HepG2 (cell line): ENCODE measurements around the gene QRICH2.
A peak's percentile ranks its signal among the peaks of the same experiment; 100 is the strongest.

Source experiments
- CEBPB ChIP-seq: IDR thresholded peaks from 2 replicates; pipeline ENCODE4 v1.6.1; 2011; ENCODE audit warnings: low read depth, low read length, improper control_type of control experiment, borderline replicate concordance
- CREM ChIP-seq, 2 experiments: sonication (generic) in 1 of 2; formaldehyde crosslinking in 1 of 2; IDR thresholded peaks; 2 replicates each; pipeline versions ENCODE4 v1.4.0 to v1.6.1; 2016 to 2020; ENCODE audit warnings: antibody characterized with exemption in 1 of 2, mild to moderate bottlenecking in 1 of 2, missing genetic modification reagents in 1 of 2
- CTCF ChIP-seq: sonication (generic); formaldehyde crosslinking; IDR thresholded peaks from 2 replicates; pipeline ENCODE4 v1.5.0; 2020; ENCODE audit warnings: mild to moderate bottlenecking, missing genetic modification reagents, moderate library complexity
- DBP ChIP-seq: sonication (generic); formaldehyde crosslinking; IDR thresholded peaks from 2 replicates; pipeline ENCODE4 v1.4.0; 2020; ENCODE audit warnings: missing genetic modification reagents; ENCODE audit errors: not compliant biosample characterization
- SMC3 ChIP-seq: IDR thresholded peaks from 2 replicates; pipeline ENCODE4 v1.6.1; 2011; ENCODE audit warnings: low read length, improper control_type of control experiment
- TBX2 ChIP-seq: sonication (generic); formaldehyde crosslinking; IDR thresholded peaks from 2 replicates; pipeline ENCODE4 v1.5.0; 2020; ENCODE audit warnings: missing genetic modification reagents, mild to moderate bottlenecking, borderline replicate concordance

- TF ChIP-seq DBP (CRISPR knock-in tag) (peak; percentile 45), CREM (IDR thresholded peaks at IDR 0.05) (peak; percentile 82), CREM (CRISPR knock-in tag; IDR thresholded peaks at IDR 0.05) (no peak), CTCF (peak; percentile 51), TBX2 (peak; percentile 82), CEBPB (no peak), SMC3 (no peak)
Observed at GRCh38 chr17:76353599-76354316, 45.7 kb upstream of the QRICH2 start, which contains the start of gene PRPSAP1.
